GM12878 (cell line): ENCODE data around the gene GPR107. TPM values are rescaled to one million over a fixed set of nuclear protein-coding genes. Genes with fewer than 3 reads are reported as not detected.

Experiments used
- ATAC-seq: fragments of 200-7000 bp; cut with Tn5 transposase; 3 replicates; pipeline ENCODE4 v1.9.1; 2020; ENCODE audit warnings: mild to moderate bottlenecking, moderate library complexity
- BruUV-seq: library from RNA; stranded (reverse); fragments of 400-500 nt; replicated peaks from 2 replicates; lab custom pipeline; 2021; lab: Mats Ljungman, UMichigan
- CTCF ChIA-PET: fragments of 300-600 bp; sonication (Branson Sonifier 250); formaldehyde crosslinking; extraction: SDS; loops from one replicate; lab custom pipeline; 2021; ENCODE audit warnings: inconsistent platforms; lab: Yijun Ruan, JAX
- POLR2A ChIA-PET: fragments of 350-600 bp; formaldehyde crosslinking; extraction: SDS; loops from one replicate; lab custom pipeline; 2021; ENCODE audit warnings: inconsistent platforms; lab: Charles Lee
- RAD21 ChIA-PET: fragments of 300-600 bp; sonication (Branson Sonifier 250); formaldehyde crosslinking; loops from one replicate; lab custom pipeline; 2023; ENCODE audit warnings: antibody characterized with exemption; ENCODE audit not compliant: unreplicated experiment; lab: Charles Lee
- SMC1A ChIA-PET: fragments of 300-600 bp; sonication (Branson Sonifier 250); formaldehyde crosslinking; loops from one replicate; lab custom pipeline; 2023; ENCODE audit not compliant: unreplicated experiment, uncharacterized antibody; lab: Charles Lee
- DNase-seq: peaks from one replicate; pipeline ENCODE4 v3.0.0-alpha.2; 2011; ENCODE audit warnings: low read depth, low spot score
- FAIRE-seq: peaks from 3 replicates; lab custom pipeline; 2011; peaks lifted over from hg19 to GRCh38; lab: Jason Lieb, UNC
- H2AFZ ChIP-seq: 2 replicates; pipeline ENCODE4 v1.6.0; 2011; ENCODE audit warnings: low read depth, low read length, control low read depth; ENCODE audit not compliant: control insufficient read depth
- H3K27ac ChIP-seq: 2 replicates; pipeline ENCODE4 v1.5.1; 2011; ENCODE audit warnings: control low read depth; ENCODE audit not compliant: control insufficient read depth, insufficient read depth
- H3K27me3 ChIP-seq, 2 experiments: replicated peaks in 1 of 2; 2 replicates each; pipeline versions ENCODE4 v1.6.0 to v1.6.1; 2011; ENCODE audit warnings: low read length in 1 of 2; ENCODE audit not compliant: control insufficient read depth in 2 of 2, insufficient read depth in 2 of 2
- H3K36me3 ChIP-seq, 2 experiments: 2 replicates each; pipeline ENCODE4 v1.5.1; 2011; ENCODE audit warnings: low read length in 1 of 2; ENCODE audit not compliant: control insufficient read depth in 2 of 2, insufficient read depth in 2 of 2
- H3K4me1 ChIP-seq: 2 replicates; pipeline ENCODE4 v1.6.1; 2011; ENCODE audit warnings: mild to moderate bottlenecking, low read length, moderate library complexity, mixed read lengths; ENCODE audit not compliant: control insufficient read depth, insufficient read depth
- H3K4me2 ChIP-seq: 2 replicates; pipeline ENCODE4 v1.6.0; 2011; ENCODE audit warnings: control low read depth; ENCODE audit not compliant: control insufficient read depth, insufficient read depth
- H3K4me3 ChIP-seq: fragments of 200-600 bp; sonication (generic); 2 replicates; pipeline ENCODE4 v1.5.1; 2016
- H3K79me2 ChIP-seq: 2 replicates; pipeline ENCODE4 v1.6.0; 2011; ENCODE audit warnings: low read length; ENCODE audit not compliant: control insufficient read depth, insufficient read depth
- H3K9ac ChIP-seq: 2 replicates; pipeline ENCODE4 v1.8.0; 2011; ENCODE audit warnings: low read length, control low read depth, mixed read lengths; ENCODE audit not compliant: control insufficient read depth, insufficient read depth
- H3K9me3 ChIP-seq: replicated peaks from 3 replicates; pipeline ENCODE4 v1.5.1; 2011; ENCODE audit warnings: mild to moderate bottlenecking, low read length; ENCODE audit not compliant: control insufficient read depth, insufficient read depth
- H4K20me1 ChIP-seq: 2 replicates; pipeline ENCODE4 v1.6.0; 2011; ENCODE audit not compliant: control insufficient read depth, insufficient read depth
- ATF7 ChIP-seq: fragments of 450-650 bp; IDR thresholded peaks from 2 replicates; pipeline ENCODE4 v1.6.1; 2016; ENCODE audit warnings: low read depth, mild to moderate bottlenecking
- BMI1 ChIP-seq: fragments of 450-650 bp; IDR thresholded peaks from 2 replicates; pipeline ENCODE4 v1.6.1; 2016; ENCODE audit warnings: mild to moderate bottlenecking, moderate library complexity, borderline replicate concordance
- EGR1 ChIP-seq, 2 experiments: IDR thresholded peaks; 1 replicate in 1 of 2; 2 replicates in 1 of 2; pipeline ENCODE4 v1.6.1; 2011 to 2012; ENCODE audit warnings: low read depth in 2 of 2, low read length in 2 of 2, borderline replicate concordance in 1 of 2, mild to moderate bottlenecking in 1 of 2, moderate library complexity in 1 of 2
- EZH2 ChIP-seq: IDR thresholded peaks from 2 replicates; pipeline ENCODE4 v1.6.1; 2012; ENCODE audit warnings: low read depth, mild to moderate bottlenecking, control low read depth, inconsistent platforms, low read length, borderline replicate concordance; ENCODE audit not compliant: control insufficient read depth
- FOXK2 ChIP-seq: fragments of 450-650 bp; IDR thresholded peaks from 2 replicates; pipeline ENCODE4 v1.6.1; 2017; ENCODE audit warnings: mild to moderate bottlenecking, moderate library complexity
- HDAC2 ChIP-seq: fragments of 200-600 bp; sonication (generic); IDR thresholded peaks from 2 replicates; pipeline ENCODE4 v1.6.1; 2017
- IRF4 ChIP-seq: IDR thresholded peaks from 2 replicates; pipeline ENCODE4 v1.6.1; 2011; ENCODE audit warnings: low read depth, low read length
- MAX ChIP-seq: IDR thresholded peaks from 2 replicates; pipeline ENCODE4 v1.6.1; 2012; ENCODE audit warnings: low read depth, low read length, improper control_type of control experiment
- MTA3 ChIP-seq: IDR thresholded peaks from 2 replicates; pipeline ENCODE4 v1.6.1; 2012; ENCODE audit warnings: low read length, inconsistent platforms, borderline replicate concordance
- PML ChIP-seq: IDR thresholded peaks from 2 replicates; pipeline ENCODE4 v1.6.1; 2012; ENCODE audit warnings: low read length, inconsistent platforms
- SIX5 ChIP-seq: IDR thresholded peaks from 2 replicates; pipeline ENCODE4 v1.6.1; 2011; ENCODE audit warnings: mild to moderate bottlenecking, low read depth, low read length, moderate library complexity; ENCODE audit not compliant: severe bottlenecking
- SUPT20H ChIP-seq: IDR thresholded peaks from 2 replicates; pipeline ENCODE4 v1.6.1; 2011; ENCODE audit warnings: low read depth, mild to moderate bottlenecking, low read length, moderate library complexity, borderline replicate concordance; ENCODE audit not compliant: control insufficient read depth
- TBL1XR1 ChIP-seq: IDR thresholded peaks from 2 replicates; pipeline ENCODE4 v1.6.1; 2012; ENCODE audit warnings: low read depth, low read length, improper control_type of control experiment
- ZBTB4 ChIP-seq: fragments of 450-650 bp; formaldehyde crosslinking; IDR thresholded peaks from 2 replicates; pipeline ENCODE4 v1.4.0; 2022; ENCODE audit warnings: mild to moderate bottlenecking, moderate library complexity
- ZNF207 ChIP-seq: fragments of 450-650 bp; IDR thresholded peaks from 2 replicates; pipeline ENCODE4 v1.6.1; 2014; ENCODE audit warnings: antibody characterized with exemption, mild to moderate bottlenecking, borderline replicate concordance
- ZNF622 ChIP-seq: fragments of 450-650 bp; IDR thresholded peaks from 2 replicates; pipeline ENCODE4 v1.6.1; 2017; ENCODE audit warnings: mild to moderate bottlenecking, inconsistent platforms
- WGBS: methylation state at CpG from one replicate; pipeline ENCODE4 v1.1.6; 2016; ENCODE audit warnings: low lambda C conversion rate; ENCODE audit not compliant: insufficient replicate concordance, insufficient coverage; ENCODE audit errors: missing lambda C conversion rate; 5-methylcytosine and 5-hydroxymethylcytosine counted together
- in situ Hi-C: fragments of 300-500 bp; cut with MboI; formaldehyde crosslinking; loops from 9 replicates; pipeline ENCODE4 v1.14.3; 2018; ENCODE audit warnings: mixed read lengths
- intact Hi-C: fragments of 100-400 bp; cut with micrococcal nuclease; formaldehyde crosslinking; loops from one replicate; pipeline ENCODE4 v1.14.2; 2022; ENCODE audit not compliant: unreplicated experiment
- polyA plus RNA-seq, 11 experiments: library from polyadenylated mRNA; depleted of rRNA in 4 of 11; unstranded in 6 of 11; stranded (reverse) in 5 of 11; fragments of >200 nt; fragmentation: Nextera tagmentation in 4 of 11; fragmentation: Illumina TruSeq in 1 of 11; extraction: Ambion mirVana in 4 of 11; extraction: Trizol in 1 of 11; gene quantifications; 1 replicate in 1 of 11; 2 replicates in 10 of 11; pipeline versions ENCODE4 v1.2.1 to v1.2.3, GENCODE V29; 2011 to 2016; ENCODE audit warnings: inconsistent platforms in 2 of 11, missing spikeins in 2 of 11, low read depth in 1 of 11
- total RNA-seq, 4 experiments: library from RNA; depleted of rRNA in 3 of 4; stranded (reverse); fragments of >200 nt in 3 of 4; fragmentation: Illumina TruSeq in 1 of 4; extraction: Trizol in 1 of 4; gene quantifications; 2 replicates each; pipeline versions ENCODE4 v1.2.1 to v1.2.3, GENCODE V29; 2013 to 2021

The GPR107 gene
- total and polyA plus RNA-seq, 10 of the 15 experiments (the other 5 are each of a cell fraction or from before 2014, with no cell fraction given) = 2.7 to 21.4 (median 10.6) TPM

- no TSS peak for BruUV-seq
- SMC1A ChIA-PET = no interaction called here
- in situ Hi-C loops = no loop called here
- peaks cover 62% of the 10 kb centered on the region for H3K79me2 ChIP-seq
- POLR2A ChIA-PET = interaction anchor here (0.9 to 1.3 kb wide), 3 partner anchors 18 to 178 kb away, joined by 5 to 11 read pairs (median 7); no protein-coding TSS in a partner anchor
- no peaks in the 10 kb centered on the region for H3K27me3 ChIP-seq
- no peak overlapping the region for H3K9ac ChIP-seq
- no peak overlapping the region for H2AFZ ChIP-seq
- DNase-seq (no peak), ATAC-seq (no peak), FAIRE-seq (no peak)
- H3K9me3 ChIP-seq = no peaks in the 10 kb centered on the region
- no peaks in the 10 kb centered on the region; a peak in 3 of 4 replicates for H3K36me3 ChIP-seq
- H3K4me2 ChIP-seq = no peak overlapping the region
- H3K4me3 ChIP-seq = no peak overlapping the region
- CTCF ChIA-PET = interaction anchor here (0.6 kb wide), 1 partner anchor 166 kb away, joined by 3 read pairs; no protein-coding TSS in a partner anchor
- no peak overlapping the region for H3K27ac ChIP-seq
- H4K20me1 ChIP-seq = no peaks in the 10 kb centered on the region
- peaks cover 14% of the 10 kb centered on the region for H3K4me1 ChIP-seq
- TF ChIP-seq EGR1 (IDR thresholded peaks at IDR 0.05; ENCODE audit: borderline replicate concordance in 1 of 2, low read depth in 2 of 2, low read length in 2 of 2) (no peak), HDAC2 (no peak), FOXK2 (no peak), MAX (no peak), IRF4 (no peak), TBL1XR1 (no peak)
- TF ChIP-seq, all 136 proteins: peak for 0
- WGBS = 96% methylated on average over 4 of the region's 4 CpGs
- RAD21 ChIA-PET = no interaction called here
- intact Hi-C loops = no loop called here
These were observed 10.9 kb downstream of the GPR107 start for GRCh38 chr9:130064621-130065020.

DNA sequence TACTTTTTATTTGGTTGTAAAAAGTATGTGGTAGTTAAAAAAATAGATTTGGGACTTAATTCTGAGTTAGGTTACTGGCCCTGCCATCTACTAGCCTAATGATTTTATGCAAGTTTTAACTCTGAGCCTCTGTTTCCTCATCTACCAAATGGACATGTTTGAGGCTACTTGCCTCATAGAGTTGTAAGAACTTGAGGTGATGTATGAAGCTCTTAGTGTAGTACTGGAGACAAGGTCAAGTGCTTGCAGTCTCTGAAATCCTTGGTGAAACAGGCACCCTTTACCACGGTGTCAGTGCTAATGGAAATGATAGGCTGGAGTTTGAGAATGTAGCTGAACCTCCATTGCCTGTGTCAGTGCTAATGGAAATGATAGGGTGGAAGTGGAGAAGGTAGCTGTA is 15.3 kb downstream of the GPR107 start:
- BruUV-seq = no TSS peak
- no peaks in the 10 kb centered on the region for H3K27me3 ChIP-seq
- H3K27ac ChIP-seq = peak overlapping the region; percentile 20; the same call in 1 of the 2 replicates
- in situ Hi-C loops = no loop called here
- SMC1A ChIA-PET = no interaction called here
- H3K36me3 ChIP-seq = no peaks in the 10 kb centered on the region; a peak in 2 of 4 replicates
- CTCF ChIA-PET = interaction anchor here (0.7 to 3.0 kb wide), 2 partner anchors 15 to 16 kb away, joined by 3 to 10 read pairs; partner anchors contain the start of gene GPR107
- intact Hi-C loops = no loop called here
- H3K79me2 ChIP-seq = peaks cover 67% of the 10 kb centered on the region
- no peak overlapping the region for H2AFZ ChIP-seq
- ATAC-seq (no peak), DNase-seq (no peak), FAIRE-seq (no peak)
- H3K9me3 ChIP-seq = no peaks in the 10 kb centered on the region
- WGBS = 63% methylated on average over 1 of the region's 1 CpG
- no peak overlapping the region for H3K9ac ChIP-seq
- peaks cover 18% of the 10 kb centered on the region for H3K4me1 ChIP-seq
- H3K4me3 ChIP-seq = no peak overlapping the region
- no peak overlapping the region for H3K4me2 ChIP-seq
- POLR2A ChIA-PET = interaction anchor here (0.6 to 0.9 kb wide), 2 partner anchors 24 to 100 kb away, joined by 3 to 4 read pairs; no protein-coding TSS in a partner anchor
- RAD21 ChIA-PET = no interaction called here
- H4K20me1 ChIP-seq = no peaks in the 10 kb centered on the region
- TF ChIP-seq PML (no peak), EZH2 (no peak), SIX5 (no peak), ZBTB4 (no peak), BMI1 (no peak), ZNF207 (no peak), MTA3 (no peak), ATF7 (no peak), ZNF622 (no peak), SUPT20H (no peak)
